Nephron progenitor cell (in vitro differentiated cells): ENCODE data around the gene CMIP.

ENCODE experiments used
- DNase-seq: peaks from one replicate; pipeline ENCODE4 v3.0.0; 2021
- H3K27ac Mint-ChIP-seq: 2 replicates; pipeline ENCODE4 v1.8.0; 2021; ENCODE audit warnings: mild to moderate bottlenecking, moderate library complexity, mixed read lengths
- H3K27me3 Mint-ChIP-seq: 2 replicates; pipeline ENCODE4 v1.8.0; 2021; ENCODE audit warnings: mild to moderate bottlenecking, low read depth, mixed read lengths; ENCODE audit not compliant: poor library complexity
- H3K36me3 Mint-ChIP-seq: 2 replicates; pipeline ENCODE4 v1.8.0; 2021; ENCODE audit warnings: low read depth, mixed read lengths
- H3K4me1 Mint-ChIP-seq: 2 replicates; pipeline ENCODE4 v1.8.0; 2021; ENCODE audit warnings: mixed read lengths
- H3K4me3 Mint-ChIP-seq: 2 replicates; pipeline ENCODE4 v1.8.0; 2021; ENCODE audit warnings: mild to moderate bottlenecking, moderate library complexity, mixed read lengths
- H3K9me3 Mint-ChIP-seq: 2 replicates; pipeline ENCODE4 v1.8.0; 2021; ENCODE audit warnings: mild to moderate bottlenecking, moderate library complexity, mixed read lengths
- CTCF ChIP-seq: fragments of 200-600 bp; sonication (generic); IDR thresholded peaks from 2 replicates; pipeline ENCODE4 v1.5.0; 2021; ENCODE audit warnings: antibody characterized with exemption

The CMIP gene

GRCh38 chr16:81473558-81473957, 28.9 kb downstream of the CMIP start:
- Mint-ChIP-seq H3K27ac (peak overlapping the region; percentile 57), H3K27me3 (no peaks in the 10 kb centered on the region), H3K4me3 (no peak overlapping the region), H3K36me3 (peaks cover 31% of the 10 kb centered on the region), H3K4me1 (peaks cover 49% of the 10 kb centered on the region), H3K9me3 (peaks cover 4% of the 10 kb centered on the region)
- DNase-seq = no peak
- TF ChIP-seq CTCF = no peak

GRCh38 chr16:81473969-81474959, 29.7 kb downstream of the CMIP start:
- H3K9me3 Mint-ChIP-seq = peaks cover 4% of the 10 kb centered on the region
- H3K36me3 Mint-ChIP-seq = peaks cover 31% of the 10 kb centered on the region
- no peaks in the 10 kb centered on the region for H3K27me3 Mint-ChIP-seq
- peak overlapping the region; percentile 61 for H3K27ac Mint-ChIP-seq
- no peak for TF ChIP-seq CTCF
- H3K4me1 Mint-ChIP-seq = peaks cover 54% of the 10 kb centered on the region
- H3K4me3 Mint-ChIP-seq = no peak overlapping the region
- no peak for DNase-seq

- Mint-ChIP-seq H3K27ac (no peak overlapping the region), H3K4me3 (no peak overlapping the region), H3K27me3 (no peaks in the 10 kb centered on the region), H3K4me1 (peaks cover 63% of the 10 kb centered on the region), H3K9me3 (peaks cover 4% of the 10 kb centered on the region), H3K36me3 (peaks cover 36% of the 10 kb centered on the region)
- DNase-seq = no peak
- TF ChIP-seq CTCF = no peak
Observed at GRCh38 chr16:81477697-81478693, 33.4 kb downstream of the CMIP start.

GRCh38 chr16:81478876-81479511, 34.4 kb downstream of the CMIP start:
- Mint-ChIP-seq H3K27ac (peak overlapping the region; percentile 82), H3K36me3 (peaks cover 33% of the 10 kb centered on the region), H3K9me3 (peaks cover 4% of the 10 kb centered on the region), H3K4me1 (peaks cover 61% of the 10 kb centered on the region), H3K27me3 (no peaks in the 10 kb centered on the region), H3K4me3 (no peak overlapping the region)
- TF ChIP-seq CTCF = no peak
- no peak for DNase-seq

GRCh38 chr16:81480606-81481206, 36.1 kb downstream of the CMIP start:
- Mint-ChIP-seq H3K27ac (no peak overlapping the region), H3K4me3 (no peak overlapping the region), H3K9me3 (peaks cover 4% of the 10 kb centered on the region), H3K4me1 (peaks cover 68% of the 10 kb centered on the region), H3K27me3 (no peaks in the 10 kb centered on the region), H3K36me3 (peaks cover 24% of the 10 kb centered on the region)
- TF ChIP-seq CTCF = no peak
- DNase-seq = no peak
